Adipocyte (in vitro differentiated cells): ENCODE data around the gene NPY1R.
A peak's percentile ranks its signal among the peaks of the same experiment; 100 is the strongest.

ENCODE experiments used
- DNase-seq: peaks from one replicate; pipeline ENCODE4 v3.0.0-alpha.2; 2015; ENCODE audit warnings: low read depth
- H3K27me3 ChIP-seq: replicated peaks from 2 replicates; pipeline ENCODE4 v1.7.0; 2013; ENCODE audit warnings: mild to moderate bottlenecking, low read length, moderate library complexity; ENCODE audit not compliant: control insufficient read depth, insufficient read depth
- H3K36me3 ChIP-seq: 2 replicates; pipeline ENCODE4 v1.7.0; 2013; ENCODE audit warnings: low read length, mild to moderate bottlenecking, moderate library complexity; ENCODE audit not compliant: control insufficient read depth, insufficient read depth, severe bottlenecking
- H3K4me1 ChIP-seq: 2 replicates; pipeline ENCODE4 v1.7.0; 2013; ENCODE audit warnings: mild to moderate bottlenecking, low read length, moderate library complexity; ENCODE audit not compliant: control insufficient read depth, insufficient read depth
- H3K4me3 ChIP-seq: 2 replicates; pipeline ENCODE4 v1.7.0; 2013; ENCODE audit warnings: mild to moderate bottlenecking, low read length, moderate library complexity
- H3K9ac ChIP-seq: 2 replicates; pipeline ENCODE4 v1.7.0; 2013; ENCODE audit warnings: mild to moderate bottlenecking, low read length, moderate library complexity
- H3K9me3 ChIP-seq: 2 replicates; pipeline ENCODE4 v1.7.0; 2013; ENCODE audit warnings: mild to moderate bottlenecking, low read length, moderate library complexity; ENCODE audit not compliant: control insufficient read depth

Gene NPY1R

GRCh38 chr4:163332526-163333406, at the start of gene NPY1R:
TSS of gene NPY1R (minus strand) at chr4:163332596. CDS start at chr4:163326554, 6,042 bp downstream.
- DNase-seq = peak; percentile 86
- H3K4me3 ChIP-seq = peak within 1 kb of the TSS; percentile 83
- H3K36me3 ChIP-seq = no peaks in the 10 kb centered on the region
- H3K4me1 ChIP-seq = peaks cover 15% of the 10 kb centered on the region
- peaks cover 19% of the 10 kb centered on the region for H3K27me3 ChIP-seq
- no peaks in the 10 kb centered on the region for H3K9me3 ChIP-seq
- peak within 1 kb of the TSS; percentile 82 for H3K9ac ChIP-seq

DNA sequence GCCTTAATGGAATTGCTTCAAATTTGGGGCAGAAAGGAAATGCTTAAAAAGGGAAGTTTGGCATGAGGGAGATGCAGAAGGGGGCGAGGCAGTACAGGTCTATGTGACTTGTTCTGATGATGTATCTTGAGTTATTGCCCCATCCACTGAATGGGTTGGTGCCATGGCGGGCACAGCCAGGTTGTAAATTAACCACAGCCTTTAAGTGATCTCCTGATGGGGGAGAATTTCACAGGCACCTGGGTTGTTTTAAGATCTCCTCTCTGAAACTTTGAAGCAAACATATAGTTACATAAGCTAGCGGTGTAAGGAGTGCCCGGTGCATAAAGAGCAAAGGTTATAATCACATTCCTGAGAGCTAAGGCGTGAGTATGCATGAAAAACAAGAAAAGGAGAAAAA, 48.3 kb upstream of the NPY1R start:
- Histone ChIP-seq H3K9ac (no peak overlapping the region), H3K36me3 (no peaks in the 10 kb centered on the region), H3K27me3 (no peaks in the 10 kb centered on the region), H3K4me1 (no peaks in the 10 kb centered on the region), H3K4me3 (no peak overlapping the region), H3K9me3 (no peaks in the 10 kb centered on the region)
- no peak for DNase-seq

- H3K27me3 ChIP-seq = no peaks in the 10 kb centered on the region
- no peaks in the 10 kb centered on the region for H3K4me1 ChIP-seq
- H3K9ac ChIP-seq = no peak overlapping the region
- no peaks in the 10 kb centered on the region for H3K9me3 ChIP-seq
- H3K4me3 ChIP-seq = no peak overlapping the region
- no peak for DNase-seq
- no peaks in the 10 kb centered on the region for H3K36me3 ChIP-seq
These were observed 46.3 kb upstream of the NPY1R start for GRCh38 chr4:163378661-163379060.

GRCh38 chr4:163372029-163372428, 39.6 kb upstream of the NPY1R start:
- DNase-seq = no peak
- H3K27me3 ChIP-seq = no peaks in the 10 kb centered on the region

DNA sequence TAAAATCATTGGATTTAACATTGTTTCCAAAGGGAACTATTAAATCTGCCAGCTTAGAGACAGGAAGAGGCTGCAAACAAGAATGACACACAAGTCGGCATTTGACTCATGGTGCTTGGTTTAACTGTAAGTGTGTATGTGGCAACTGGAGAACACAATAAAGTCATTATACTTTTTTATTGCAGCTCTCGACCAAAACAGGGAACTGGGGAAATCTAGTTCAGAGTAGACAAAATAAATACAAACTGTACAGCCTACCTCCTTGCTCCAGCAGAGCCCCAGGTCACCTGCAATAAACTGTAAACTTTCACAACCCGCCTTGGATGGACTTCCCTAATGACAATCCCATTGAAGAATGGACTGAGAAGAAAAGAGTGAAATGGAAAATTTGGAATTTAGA, 35.3 kb upstream of the NPY1R start:
- Histone ChIP-seq H3K9me3 (no peaks in the 10 kb centered on the region), H3K9ac (no peak overlapping the region), H3K27me3 (no peaks in the 10 kb centered on the region), H3K36me3 (no peaks in the 10 kb centered on the region), H3K4me1 (no peaks in the 10 kb centered on the region), H3K4me3 (no peak overlapping the region)
- DNase-seq = no peak

More at GRCh38 chr4:163372029-163372428, 39.6 kb upstream of the NPY1R start:
- Histone ChIP-seq H3K36me3 (no peaks in the 10 kb centered on the region), H3K9me3 (no peaks in the 10 kb centered on the region), H3K4me3 (no peak overlapping the region), H3K4me1 (no peaks in the 10 kb centered on the region), H3K9ac (no peak overlapping the region)

DNA sequence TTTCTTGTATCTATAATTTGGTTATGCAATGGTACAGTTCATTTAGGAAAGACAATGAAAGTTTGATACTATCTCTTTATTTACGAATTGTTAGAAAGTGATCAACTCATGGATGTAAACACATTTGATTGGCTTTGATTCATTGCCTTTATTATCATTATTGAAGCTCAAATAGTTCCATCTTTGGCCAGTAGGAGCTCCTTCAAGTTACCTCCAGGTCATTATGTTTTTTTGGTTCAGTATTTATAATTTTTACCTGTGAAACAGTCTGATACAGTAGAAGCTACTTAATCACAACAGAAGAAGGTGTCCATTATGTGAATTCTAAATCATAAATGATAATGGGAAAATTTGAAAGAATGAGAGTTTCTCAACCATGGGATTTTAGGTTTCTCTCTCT, 23.7 kb upstream of the NPY1R start:
- no peaks in the 10 kb centered on the region for H3K27me3 ChIP-seq
- no peaks in the 10 kb centered on the region for H3K4me1 ChIP-seq
- H3K4me3 ChIP-seq = no peak overlapping the region
- no peak overlapping the region for H3K9ac ChIP-seq
- H3K36me3 ChIP-seq = no peaks in the 10 kb centered on the region
- DNase-seq = no peak
- H3K9me3 ChIP-seq = no peaks in the 10 kb centered on the region

GRCh38 chr4:163353054-163353453, 20.7 kb upstream of the NPY1R start:
- H3K9ac ChIP-seq = no peak overlapping the region
- H3K36me3 ChIP-seq = no peaks in the 10 kb centered on the region
- no peaks in the 10 kb centered on the region for H3K27me3 ChIP-seq
- no peaks in the 10 kb centered on the region for H3K4me1 ChIP-seq
- DNase-seq = no peak
- H3K4me3 ChIP-seq = no peak overlapping the region
- H3K9me3 ChIP-seq = no peaks in the 10 kb centered on the region

DNA sequence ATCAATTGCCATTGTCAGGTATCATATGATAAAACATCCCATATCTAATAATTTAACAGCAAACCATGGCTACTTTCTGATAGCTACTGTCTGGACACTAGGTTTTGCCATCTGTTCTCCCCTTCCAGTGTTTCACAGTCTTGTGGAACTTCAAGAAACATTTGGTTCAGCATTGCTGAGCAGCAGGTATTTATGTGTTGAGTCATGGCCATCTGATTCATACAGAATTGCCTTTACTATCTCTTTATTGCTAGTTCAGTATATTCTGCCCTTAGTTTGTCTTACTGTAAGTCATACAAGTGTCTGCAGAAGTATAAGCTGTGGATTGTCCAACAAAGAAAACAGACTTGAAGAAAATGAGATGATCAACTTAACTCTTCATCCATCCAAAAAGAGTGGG, 18.3 kb upstream of the NPY1R start:
- H3K27me3 ChIP-seq = no peaks in the 10 kb centered on the region
- H3K36me3 ChIP-seq = no peaks in the 10 kb centered on the region
- no peaks in the 10 kb centered on the region for H3K4me1 ChIP-seq
- no peak overlapping the region for H3K4me3 ChIP-seq
- no peak for DNase-seq
- H3K9me3 ChIP-seq = no peaks in the 10 kb centered on the region
- H3K9ac ChIP-seq = no peak overlapping the region

DNA sequence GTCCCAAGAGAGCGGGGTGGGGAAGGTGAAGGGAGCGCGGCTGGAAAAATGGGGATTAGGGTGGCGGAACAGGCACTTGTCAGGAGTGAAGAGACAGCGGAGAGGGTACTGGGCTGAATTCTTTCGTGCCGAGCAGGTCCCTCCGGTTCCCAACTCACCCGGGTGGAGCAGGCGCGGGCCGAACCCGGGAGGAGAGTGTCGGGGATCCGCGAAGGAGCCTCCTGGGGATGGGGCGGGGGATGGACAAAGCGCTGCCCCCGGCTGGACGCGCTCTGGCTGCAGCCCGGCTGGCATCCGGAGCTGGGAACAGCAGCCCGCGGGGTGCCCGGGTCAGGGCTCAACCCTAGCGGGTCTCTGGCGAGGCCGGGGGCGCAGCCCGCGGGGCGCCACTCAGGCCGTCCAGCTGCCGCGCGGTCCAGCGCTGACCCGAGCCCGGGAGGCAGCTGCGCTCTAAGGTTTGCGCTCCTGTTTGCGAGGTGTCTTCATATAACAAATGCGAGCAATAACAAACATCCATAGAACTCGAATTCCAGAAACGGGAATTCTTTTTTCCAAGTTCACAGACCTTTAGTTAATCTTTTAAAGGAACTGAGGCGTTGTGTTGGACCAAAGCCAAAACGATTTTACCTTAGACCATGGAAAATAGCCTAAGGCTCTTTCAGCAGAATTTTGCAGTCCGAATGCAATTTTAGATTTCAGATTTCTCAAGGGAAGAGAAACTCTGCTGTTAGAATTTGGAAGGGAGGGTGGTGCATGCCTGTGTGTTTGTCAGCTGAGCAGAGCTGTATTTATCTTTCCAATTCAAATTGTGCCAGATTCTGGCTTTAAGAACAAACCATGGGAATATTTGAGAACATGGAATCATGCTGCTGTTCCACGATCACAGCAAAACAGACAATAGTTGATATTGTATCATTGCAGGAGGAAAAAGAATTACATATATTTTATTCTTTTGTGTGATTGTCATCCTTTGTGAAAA, 12.0 kb upstream of the NPY1R start:
- Histone ChIP-seq H3K4me1 (peaks cover 12% of the 10 kb centered on the region), H3K36me3 (no peaks in the 10 kb centered on the region), H3K9me3 (no peaks in the 10 kb centered on the region), H3K27me3 (peaks cover 17% of the 10 kb centered on the region), H3K9ac (peak overlapping the region; percentile 68), H3K4me3 (peak overlapping the region; percentile 77)
- DNase-seq = peak; percentile 21

DNA sequence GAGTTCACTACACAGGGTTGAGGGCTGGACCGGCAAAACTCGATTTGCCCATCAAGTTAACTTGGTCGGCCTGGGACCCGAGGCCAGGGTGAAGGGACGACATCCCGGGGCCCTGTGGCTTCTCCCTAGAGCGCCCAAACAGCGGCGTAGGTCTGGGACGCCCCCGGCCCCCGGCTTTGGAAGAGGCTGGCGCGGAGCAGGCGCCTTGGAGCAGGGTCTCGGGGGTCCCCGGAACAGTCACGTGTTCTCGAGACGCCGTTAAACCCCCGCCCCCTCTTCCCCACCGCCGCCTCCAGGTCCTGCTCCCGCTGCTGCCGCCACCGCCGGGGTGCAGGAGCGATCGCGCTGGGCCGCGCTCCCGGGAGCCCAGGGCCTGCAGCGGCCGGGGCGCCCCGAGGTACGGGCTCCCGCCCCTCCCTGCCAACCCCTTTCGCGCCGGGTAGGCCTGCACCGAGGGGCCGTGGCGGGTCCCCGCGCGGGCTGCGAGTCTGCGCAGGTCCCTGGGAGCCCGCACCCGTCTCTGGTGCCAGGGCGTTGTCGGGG, 11.3 kb upstream of the NPY1R start, which contains the start of gene NPY5R:
NPY5R (plus strand) TSS at position 289 of the 543 bp plus-strand sequence. CDS start 6,382 bp downstream, outside the sequence.
- peaks cover 21% of the 10 kb centered on the region for H3K27me3 ChIP-seq
- H3K36me3 ChIP-seq = no peaks in the 10 kb centered on the region
- no peaks in the 10 kb centered on the region for H3K9me3 ChIP-seq
- peak within 1 kb of the TSS; percentile 68 for H3K9ac ChIP-seq
- H3K4me1 ChIP-seq = peaks cover 12% of the 10 kb centered on the region
- peak within 1 kb of the TSS; percentile 77 for H3K4me3 ChIP-seq
- DNase-seq = no peak

DNA sequence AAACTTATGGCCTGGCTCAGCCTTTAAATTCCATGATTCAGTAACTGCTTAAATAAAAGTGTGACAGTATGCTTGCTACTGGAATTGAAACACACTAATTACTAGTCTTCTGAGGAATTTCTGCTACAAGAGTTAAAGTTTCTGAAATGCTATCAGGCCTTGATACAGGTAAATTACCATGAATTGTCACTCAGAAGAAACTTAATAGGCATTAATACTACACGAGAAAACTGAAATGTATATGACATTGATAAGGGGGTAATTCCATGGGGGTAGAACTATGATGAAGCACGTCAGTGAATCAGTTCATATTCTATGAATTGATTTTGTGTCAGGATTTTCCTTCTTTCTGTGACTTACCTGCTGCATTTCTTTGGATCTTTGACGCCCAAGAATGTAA, 3.0 kb upstream of the NPY1R start:
- peaks cover 15% of the 10 kb centered on the region for H3K4me1 ChIP-seq
- peaks cover 21% of the 10 kb centered on the region for H3K27me3 ChIP-seq
- DNase-seq = no peak

More for the DNA sequence above, 3.0 kb upstream of the NPY1R start:
- no peaks in the 10 kb centered on the region for H3K9me3 ChIP-seq
- no peaks in the 10 kb centered on the region for H3K36me3 ChIP-seq
- no peak overlapping the region for H3K4me3 ChIP-seq
- H3K9ac ChIP-seq = no peak overlapping the region
